HL-60 (cell line): ENCODE measurements around the gene PLA2G3.

Experiments
- DNase-seq, 2 experiments: peaks; one replicate each; pipeline ENCODE4 v3.0.0-alpha.2; 2010 to 2020; ENCODE audit warnings: low read depth in 1 of 2, low spot score in 1 of 2
- H3K27ac ChIP-seq: fragments of 250-450 bp; sonication (Bioruptor Pico); replicated peaks from 2 replicates; pipeline ENCODE4 v1.5.1; 2020; ENCODE audit warnings: mild to moderate bottlenecking, moderate library complexity
- H3K27me3 ChIP-seq: fragments of 250-450 bp; sonication (Bioruptor Pico); 2 replicates; pipeline ENCODE4 v1.5.1; 2021; ENCODE audit warnings: mild to moderate bottlenecking, moderate library complexity; ENCODE audit not compliant: insufficient read depth, poor library complexity, severe bottlenecking
- H3K4me3 ChIP-seq: replicated peaks from 2 replicates; pipeline ENCODE4 v1.5.1; 2011; ENCODE audit warnings: mild to moderate bottlenecking, control low read depth, low read length; ENCODE audit not compliant: insufficient read depth
- GABPA ChIP-seq: IDR thresholded peaks from 2 replicates; pipeline ENCODE4 v1.6.1; 2012; ENCODE audit warnings: low read depth
- POLR2AphosphoS5 ChIP-seq: IDR thresholded peaks from 2 replicates; pipeline ENCODE4 v1.6.1; 2012; ENCODE audit warnings: low read depth
- SPI1 ChIP-seq: IDR thresholded peaks from 2 replicates; pipeline ENCODE4 v1.6.1; 2012; ENCODE audit warnings: low read depth, mild to moderate bottlenecking, borderline replicate concordance
- TF ChIP-seq, protein P1 (sequence below): IDR thresholded peaks from one replicate; pipeline ENCODE4 v1.5.1; 2011; ENCODE audit warnings: low read length, control low read depth, inconsistent platforms; ENCODE audit not compliant: insufficient read depth
- TF ChIP-seq, protein P2 (sequence below): IDR thresholded peaks from 2 replicates; pipeline ENCODE4 v1.6.1; 2012; ENCODE audit warnings: low read depth; ENCODE audit not compliant: insufficient replicate concordance

The PLA2G3 gene

DNA sequence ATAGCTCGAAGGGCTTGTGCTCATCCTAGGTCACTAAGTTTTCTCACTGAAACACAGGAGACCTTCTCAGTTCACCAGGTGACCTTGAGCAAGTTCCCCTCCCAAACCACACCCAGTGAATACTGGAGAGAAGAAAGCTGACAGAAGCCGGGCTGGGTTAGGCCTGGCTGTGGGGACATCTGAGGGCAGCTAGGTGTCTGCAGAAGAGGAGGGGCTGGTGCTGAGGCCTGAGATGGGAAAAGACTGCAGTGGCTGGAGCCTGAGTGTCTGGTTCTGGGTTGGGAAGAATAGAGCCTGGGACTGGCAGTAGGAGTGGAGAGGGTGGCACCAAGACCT is 18.1 kb downstream of the PLA2G3 start:
- Histone ChIP-seq H3K27me3 (no peaks in the 10 kb centered on the region), H3K4me3 (no peak overlapping the region), H3K27ac (no peak overlapping the region)
- no peak for TF ChIP-seq POLR2AphosphoS5
- no peak for TF ChIP-seq GABPA
- TF ChIP-seq, protein P1, sequence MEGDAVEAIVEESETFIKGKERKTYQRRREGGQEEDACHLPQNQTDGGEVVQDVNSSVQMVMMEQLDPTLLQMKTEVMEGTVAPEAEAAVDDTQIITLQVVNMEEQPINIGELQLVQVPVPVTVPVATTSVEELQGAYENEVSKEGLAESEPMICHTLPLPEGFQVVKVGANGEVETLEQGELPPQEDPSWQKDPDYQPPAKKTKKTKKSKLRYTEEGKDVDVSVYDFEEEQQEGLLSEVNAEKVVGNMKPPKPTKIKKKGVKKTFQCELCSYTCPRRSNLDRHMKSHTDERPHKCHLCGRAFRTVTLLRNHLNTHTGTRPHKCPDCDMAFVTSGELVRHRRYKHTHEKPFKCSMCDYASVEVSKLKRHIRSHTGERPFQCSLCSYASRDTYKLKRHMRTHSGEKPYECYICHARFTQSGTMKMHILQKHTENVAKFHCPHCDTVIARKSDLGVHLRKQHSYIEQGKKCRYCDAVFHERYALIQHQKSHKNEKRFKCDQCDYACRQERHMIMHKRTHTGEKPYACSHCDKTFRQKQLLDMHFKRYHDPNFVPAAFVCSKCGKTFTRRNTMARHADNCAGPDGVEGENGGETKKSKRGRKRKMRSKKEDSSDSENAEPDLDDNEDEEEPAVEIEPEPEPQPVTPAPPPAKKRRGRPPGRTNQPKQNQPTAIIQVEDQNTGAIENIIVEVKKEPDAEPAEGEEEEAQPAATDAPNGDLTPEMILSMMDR, result no peak
- TF ChIP-seq, protein P2, sequence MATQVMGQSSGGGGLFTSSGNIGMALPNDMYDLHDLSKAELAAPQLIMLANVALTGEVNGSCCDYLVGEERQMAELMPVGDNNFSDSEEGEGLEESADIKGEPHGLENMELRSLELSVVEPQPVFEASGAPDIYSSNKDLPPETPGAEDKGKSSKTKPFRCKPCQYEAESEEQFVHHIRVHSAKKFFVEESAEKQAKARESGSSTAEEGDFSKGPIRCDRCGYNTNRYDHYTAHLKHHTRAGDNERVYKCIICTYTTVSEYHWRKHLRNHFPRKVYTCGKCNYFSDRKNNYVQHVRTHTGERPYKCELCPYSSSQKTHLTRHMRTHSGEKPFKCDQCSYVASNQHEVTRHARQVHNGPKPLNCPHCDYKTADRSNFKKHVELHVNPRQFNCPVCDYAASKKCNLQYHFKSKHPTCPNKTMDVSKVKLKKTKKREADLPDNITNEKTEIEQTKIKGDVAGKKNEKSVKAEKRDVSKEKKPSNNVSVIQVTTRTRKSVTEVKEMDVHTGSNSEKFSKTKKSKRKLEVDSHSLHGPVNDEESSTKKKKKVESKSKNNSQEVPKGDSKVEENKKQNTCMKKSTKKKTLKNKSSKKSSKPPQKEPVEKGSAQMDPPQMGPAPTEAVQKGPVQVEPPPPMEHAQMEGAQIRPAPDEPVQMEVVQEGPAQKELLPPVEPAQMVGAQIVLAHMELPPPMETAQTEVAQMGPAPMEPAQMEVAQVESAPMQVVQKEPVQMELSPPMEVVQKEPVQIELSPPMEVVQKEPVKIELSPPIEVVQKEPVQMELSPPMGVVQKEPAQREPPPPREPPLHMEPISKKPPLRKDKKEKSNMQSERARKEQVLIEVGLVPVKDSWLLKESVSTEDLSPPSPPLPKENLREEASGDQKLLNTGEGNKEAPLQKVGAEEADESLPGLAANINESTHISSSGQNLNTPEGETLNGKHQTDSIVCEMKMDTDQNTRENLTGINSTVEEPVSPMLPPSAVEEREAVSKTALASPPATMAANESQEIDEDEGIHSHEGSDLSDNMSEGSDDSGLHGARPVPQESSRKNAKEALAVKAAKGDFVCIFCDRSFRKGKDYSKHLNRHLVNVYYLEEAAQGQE, result no peak
- TF ChIP-seq SPI1, result no peak
- DNase-seq, result no peak

DNA sequence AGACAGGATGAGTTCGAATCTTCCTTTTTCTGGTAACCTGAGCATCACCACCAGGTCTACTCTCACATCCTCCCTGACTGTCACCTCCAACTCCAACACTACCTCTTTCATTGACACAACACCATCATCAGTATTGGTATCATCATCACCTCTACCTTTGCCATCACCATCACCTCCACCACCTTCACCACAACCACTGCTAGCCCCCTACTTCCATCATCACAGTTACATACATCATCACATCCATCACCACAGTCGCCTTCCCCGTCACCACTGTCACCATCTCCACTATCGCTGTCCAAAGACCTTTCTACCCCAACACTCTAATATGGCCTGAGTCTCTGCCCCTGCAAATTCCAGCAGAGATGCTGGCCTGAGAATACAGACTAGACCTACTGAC is 18.9 kb downstream of the PLA2G3 start:
- TF ChIP-seq POLR2AphosphoS5, result no peak
- TF ChIP-seq, protein P2, result no peak
- no peak for TF ChIP-seq GABPA
- no peak for TF ChIP-seq SPI1
- TF ChIP-seq, protein P1, result no peak
- no peak overlapping the region for H3K4me3 ChIP-seq
- H3K27ac ChIP-seq, result no peak overlapping the region
- DNase-seq, result no peak
- H3K27me3 ChIP-seq, result no peaks in the 10 kb centered on the region

DNA sequence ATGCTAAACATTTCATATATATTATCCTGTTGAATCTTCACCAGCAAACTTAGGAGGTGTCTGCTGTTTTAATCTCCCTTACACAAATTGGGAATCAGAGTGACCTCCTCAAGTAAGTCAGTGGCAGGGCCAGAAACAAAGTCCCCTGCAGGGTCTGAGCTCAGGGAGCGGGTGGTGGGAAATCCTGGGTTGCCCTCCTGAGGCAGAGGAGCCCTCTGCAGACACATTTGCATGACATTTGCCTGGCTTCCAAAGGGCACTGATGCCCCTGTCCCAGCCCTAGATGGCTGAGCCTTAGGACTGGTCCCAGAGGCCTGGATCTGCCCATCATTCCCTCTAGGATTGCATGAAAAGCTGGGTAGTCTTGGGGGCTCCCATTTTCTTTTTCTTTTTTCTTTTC is 19.7 kb downstream of the PLA2G3 start:
- no peak overlapping the region for H3K27ac ChIP-seq
- no peak for DNase-seq
- H3K27me3 ChIP-seq, result no peaks in the 10 kb centered on the region
- H3K4me3 ChIP-seq, result no peak overlapping the region
- TF ChIP-seq, protein P1, result no peak
- TF ChIP-seq POLR2AphosphoS5 (no peak), GABPA (no peak)

DNA sequence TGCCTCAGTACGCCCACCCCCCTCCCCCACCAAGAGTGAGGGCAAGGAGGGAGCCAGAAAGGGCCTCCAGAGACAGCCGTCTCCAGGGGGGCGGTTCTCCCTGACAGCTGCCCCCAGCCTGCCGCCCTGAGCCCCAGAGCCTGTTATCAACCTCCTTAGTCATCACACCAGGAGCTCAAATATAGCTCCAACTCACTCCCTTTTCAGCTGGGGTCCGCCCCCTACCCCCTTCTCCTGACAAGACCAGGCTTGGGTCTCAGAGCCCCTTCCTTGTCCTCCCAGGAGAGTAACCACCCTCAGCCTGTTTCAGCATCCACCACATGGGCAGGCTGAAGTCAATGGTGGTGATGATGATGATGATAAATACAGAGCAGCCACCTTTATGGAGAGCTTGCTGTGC is 20.1 kb downstream of the PLA2G3 start:
- Histone ChIP-seq H3K4me3 (no peak overlapping the region), H3K27ac (no peak overlapping the region), H3K27me3 (no peaks in the 10 kb centered on the region)
- DNase-seq, result no peak
- TF ChIP-seq, protein P2, result no peak
- TF ChIP-seq, protein P1, result no peak
- no peak for TF ChIP-seq POLR2AphosphoS5
- TF ChIP-seq SPI1, result no peak
- TF ChIP-seq GABPA, result no peak
